Activated T-helper 2 cell treated with anti-CD3 and anti-CD28 coated beads, Interferon-gamma antibody, Interleukin-2, Interleukin-4, amounts not matched to agents 10 μg/mL and 5 μg/mL and 100 μg/mL, durations not matched to agents 14 hours and 24 hours and 36 hours (primary cell): Measurements from ENCODE around the gene ABCC5. TPM values are rescaled to one million over a fixed set of nuclear protein-coding genes. Genes with fewer than 3 reads are reported as not detected.
"Not testable (repeated sequence)": the region's sequence is repeated elsewhere in the genome, so short reads cannot be mapped to it uniquely, and the experiment has no call there.

Experiments
- DNase-seq: peaks from one replicate; pipeline ENCODE4 v3.0.0; 2021; ENCODE audit warnings: low spot score
- H3K27ac Mint-ChIP-seq: one replicate; pipeline ENCODE4 v1.8.0; 2021; ENCODE audit warnings: mixed read lengths
- H3K27me3 Mint-ChIP-seq: one replicate; pipeline ENCODE4 v1.8.0; 2021; ENCODE audit warnings: low read depth, mixed read lengths
- H3K36me3 Mint-ChIP-seq: one replicate; pipeline ENCODE4 v1.8.0; 2021; ENCODE audit warnings: low read depth, mixed read lengths
- H3K4me1 Mint-ChIP-seq: one replicate; pipeline ENCODE4 v1.8.0; 2021; ENCODE audit warnings: low read depth, mixed read lengths
- H3K4me3 Mint-ChIP-seq: one replicate; pipeline ENCODE4 v1.8.0; 2021; ENCODE audit warnings: low read depth, mild to moderate bottlenecking, moderate library complexity, mixed read lengths
- H3K9me3 Mint-ChIP-seq: one replicate; pipeline ENCODE4 v1.8.0; 2021; ENCODE audit warnings: mixed read lengths
- intact Hi-C: fragments of 100-400 bp; cut with micrococcal nuclease; formaldehyde crosslinking; loops from one replicate; pipeline ENCODE4 v1.15.1; 2023
- total RNA-seq: library from RNA; stranded (reverse); gene quantifications from 2 replicates; pipeline ENCODE4 v1.2.3, GENCODE V29; 2022

Gene ABCC5
- total RNA-seq, 1 donor from 2014 or later: 20.6 TPM

GRCh38 chr3:183884427-183885296, 133.0 kb downstream of the ABCC5 start, which contains the start of gene PARL:
PARL (minus strand) TSS chr3:183884880; CDS start chr3:183884846, 34 bp downstream.
- H3K36me3 Mint-ChIP-seq: peaks cover 12% of the 10 kb centered on the region
- intact Hi-C loops: loop anchor here (1.0 to 5.0 kb wide), 5 partner anchors 40 to 416 kb away; partner anchors contain the start of genes ALG3, EEF1AKMT4, KLHL24 and MAP6D1

GRCh38 chr3:183884097-183884426, 133.6 kb downstream of the ABCC5 start:
- intact Hi-C loops: loop anchor here (1.0 to 5.0 kb wide), 5 partner anchors 40 to 415 kb away; partner anchors contain the start of genes ALG3, EEF1AKMT4, KLHL24 and MAP6D1
- DNase-seq: no peak
- Mint-ChIP-seq H3K27me3 (peaks cover 2% of the 10 kb centered on the region), H3K27ac (peak overlapping the region; percentile 95), H3K9me3 (no peaks in the 10 kb centered on the region), H3K4me1 (peaks cover 26% of the 10 kb centered on the region), H3K4me3 (peak overlapping the region; percentile 98), H3K36me3 (peaks cover 13% of the 10 kb centered on the region)

More at GRCh38 chr3:183884427-183885296, 133.0 kb downstream of the ABCC5 start, which contains the start of gene PARL:
- H3K9me3 Mint-ChIP-seq: no peaks in the 10 kb centered on the region
- peak; percentile 93 for DNase-seq
- peak within 1 kb of the TSS; percentile 98 for H3K4me3 Mint-ChIP-seq
- H3K27me3 Mint-ChIP-seq: peaks cover 3% of the 10 kb centered on the region
- peaks cover 25% of the 10 kb centered on the region for H3K4me1 Mint-ChIP-seq
- H3K27ac Mint-ChIP-seq: peak within 1 kb of the TSS; percentile 95

- intact Hi-C loops: loop anchor here (1.0 to 5.0 kb wide), 5 partner anchors 39 to 415 kb away; partner anchors contain the start of genes ALG3, EEF1AKMT4, KLHL24 and MAP6D1
- H3K4me1 Mint-ChIP-seq: peaks cover 31% of the 10 kb centered on the region
- H3K9me3 Mint-ChIP-seq: no peaks in the 10 kb centered on the region
- peaks cover 16% of the 10 kb centered on the region for H3K36me3 Mint-ChIP-seq
- peak overlapping the region; percentile 98 for H3K4me3 Mint-ChIP-seq
- peak overlapping the region; percentile 95 for H3K27ac Mint-ChIP-seq
- peaks cover 2% of the 10 kb centered on the region for H3K27me3 Mint-ChIP-seq
- no peak for DNase-seq
These were observed 134.2 kb downstream of the ABCC5 start for GRCh38 chr3:183883291-183884096.

DNA sequence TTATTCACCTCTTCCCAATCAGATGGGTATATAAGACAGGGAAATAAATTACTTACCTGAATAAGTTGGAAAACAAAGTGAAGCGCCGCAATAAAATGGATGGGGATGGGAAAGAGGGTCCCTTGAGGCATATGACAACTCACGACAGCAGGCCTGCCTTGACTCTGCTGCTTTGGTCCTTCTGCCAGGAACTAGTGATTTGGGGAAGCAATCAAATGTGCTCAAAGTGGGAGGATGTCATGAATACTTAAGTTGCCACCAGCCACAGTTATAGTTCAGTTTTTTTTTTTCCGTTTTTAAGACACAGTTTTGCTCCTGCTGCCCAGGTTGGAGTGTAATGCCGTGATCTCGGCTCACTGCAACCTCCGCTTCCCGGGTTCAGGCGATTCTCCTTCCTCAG, 137.6 kb downstream of the ABCC5 start:
- peaks cover 25% of the 10 kb centered on the region for H3K36me3 Mint-ChIP-seq
- intact Hi-C loops: loop anchor here (5.0 kb wide), 1 partner anchor 243 kb away; the partner anchor contains the start of gene KLHL24
- peaks cover 38% of the 10 kb centered on the region for H3K4me1 Mint-ChIP-seq
- no peak for DNase-seq
- no peaks in the 10 kb centered on the region for H3K27me3 Mint-ChIP-seq
- H3K27ac Mint-ChIP-seq: no peak overlapping the region
- no peak overlapping the region for H3K4me3 Mint-ChIP-seq
- H3K9me3 Mint-ChIP-seq: no peaks in the 10 kb centered on the region

DNA sequence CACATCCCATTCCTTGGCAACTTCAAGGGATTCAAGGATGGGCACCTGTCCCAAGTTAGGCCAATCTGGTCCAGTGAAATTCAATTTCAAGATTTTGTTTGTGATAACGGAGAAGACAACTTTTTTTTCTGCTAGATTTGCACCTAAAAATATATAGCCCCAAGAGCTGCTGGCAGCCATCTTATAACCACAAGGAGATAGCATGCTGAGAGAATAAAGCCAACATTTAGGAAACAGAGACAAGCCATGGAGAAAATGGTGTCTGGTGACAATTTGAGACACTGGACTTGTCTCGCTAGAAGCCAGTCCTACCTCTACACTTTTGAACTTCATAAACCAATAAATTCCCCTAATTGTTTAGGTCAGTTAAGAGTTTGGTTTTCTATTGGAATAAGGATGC, 138.4 kb downstream of the ABCC5 start:
- Mint-ChIP-seq H3K9me3 (no peaks in the 10 kb centered on the region), H3K27me3 (no peaks in the 10 kb centered on the region), H3K27ac (no peak overlapping the region), H3K36me3 (peaks cover 24% of the 10 kb centered on the region), H3K4me1 (peaks cover 34% of the 10 kb centered on the region), H3K4me3 (no peak overlapping the region)
- intact Hi-C loops: no loop called here
- no peak for DNase-seq

- Mint-ChIP-seq H3K9me3 (no peaks in the 10 kb centered on the region), H3K36me3 (peaks cover 25% of the 10 kb centered on the region), H3K27me3 (no peaks in the 10 kb centered on the region), H3K4me1 (peaks cover 23% of the 10 kb centered on the region), H3K27ac (no peak overlapping the region), H3K4me3 (no peak overlapping the region)
- DNase-seq: no peak
- intact Hi-C loops: no loop called here
These were observed 139.6 kb downstream of the ABCC5 start for GRCh38 chr3:183878071-183878470.

DNA sequence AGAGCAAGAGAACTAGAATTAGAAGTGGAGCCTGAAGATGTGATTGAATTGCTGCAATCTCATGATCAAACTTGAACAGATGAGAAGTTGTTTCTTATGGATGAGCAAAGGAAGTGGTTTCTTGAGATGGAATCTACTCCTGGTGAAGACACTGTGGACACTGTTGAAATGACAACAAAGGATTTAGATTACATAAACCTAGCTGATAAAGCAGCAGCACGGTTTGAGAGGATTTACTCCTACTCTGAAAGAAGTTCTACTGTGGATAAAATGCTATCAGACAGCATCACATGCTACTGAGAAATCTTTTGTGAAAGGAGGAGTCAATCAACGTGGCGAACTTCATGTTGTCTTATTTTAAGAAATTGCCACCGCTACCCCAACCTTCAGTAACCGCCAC, 140.5 kb downstream of the ABCC5 start:
- peak overlapping the region; percentile 15 for H3K27ac Mint-ChIP-seq
- intact Hi-C loops, H3K9me3 Mint-ChIP-seq, H3K4me3 Mint-ChIP-seq, DNase-seq, H3K27me3 Mint-ChIP-seq: not testable (repeated sequence)
- H3K4me1 Mint-ChIP-seq: peaks cover 17% of the 10 kb centered on the region
- peaks cover 25% of the 10 kb centered on the region for H3K36me3 Mint-ChIP-seq

DNA sequence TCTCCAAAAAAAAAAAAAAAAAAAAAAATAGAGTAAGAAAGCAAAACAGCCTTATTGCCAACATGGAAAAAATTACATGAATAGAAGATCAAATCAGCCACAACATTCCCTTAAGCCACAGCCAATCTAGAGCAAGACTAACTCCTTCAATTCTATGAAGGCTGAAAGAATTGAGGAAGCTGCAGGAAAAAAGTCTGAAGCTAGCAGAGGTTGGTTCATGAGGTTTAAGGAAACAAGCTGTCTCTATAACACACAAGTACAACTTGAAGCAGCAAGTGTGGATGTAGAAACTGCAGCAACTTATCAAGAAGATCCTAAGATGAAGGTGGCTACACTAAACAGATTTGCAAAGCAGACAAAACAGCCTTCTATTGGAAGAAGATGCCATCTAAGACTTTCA, 142.3 kb downstream of the ABCC5 start:
- intact Hi-C loops: no loop called here
- Mint-ChIP-seq H3K27me3 (no peaks in the 10 kb centered on the region), H3K27ac (no peak overlapping the region), H3K36me3 (peaks cover 23% of the 10 kb centered on the region), H3K4me3 (no peak overlapping the region), H3K4me1 (peaks cover 23% of the 10 kb centered on the region), H3K9me3 (no peaks in the 10 kb centered on the region)
- DNase-seq: no peak

DNA sequence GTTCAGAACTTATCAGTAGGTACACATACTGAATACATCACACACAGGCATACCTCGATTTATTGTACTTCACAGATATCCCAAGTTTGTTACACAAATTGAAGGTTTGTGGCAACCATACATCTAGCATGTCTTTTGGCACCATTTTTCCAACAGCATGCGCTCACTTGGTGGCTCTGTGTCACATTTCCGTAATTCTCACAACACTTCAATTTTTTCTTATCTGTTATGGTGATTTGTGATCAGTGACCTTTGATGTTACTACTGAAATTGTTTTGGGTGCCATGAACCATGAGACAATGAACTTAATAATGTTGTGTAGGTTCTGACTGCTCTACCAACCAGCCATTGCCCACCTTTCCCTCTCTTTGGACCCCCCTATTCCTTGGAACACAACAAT, 143.8 kb downstream of the ABCC5 start:
- H3K4me3 Mint-ChIP-seq: no peak overlapping the region
- intact Hi-C loops: no loop called here
- no peak overlapping the region for H3K27ac Mint-ChIP-seq
- DNase-seq: no peak
- H3K36me3 Mint-ChIP-seq: peaks cover 17% of the 10 kb centered on the region
- no peaks in the 10 kb centered on the region for H3K9me3 Mint-ChIP-seq
- no peaks in the 10 kb centered on the region for H3K27me3 Mint-ChIP-seq
- peaks cover 21% of the 10 kb centered on the region for H3K4me1 Mint-ChIP-seq

GRCh38 chr3:183871541-183871940, 146.1 kb downstream of the ABCC5 start:
- H3K27ac Mint-ChIP-seq: no peak overlapping the region

DNA sequence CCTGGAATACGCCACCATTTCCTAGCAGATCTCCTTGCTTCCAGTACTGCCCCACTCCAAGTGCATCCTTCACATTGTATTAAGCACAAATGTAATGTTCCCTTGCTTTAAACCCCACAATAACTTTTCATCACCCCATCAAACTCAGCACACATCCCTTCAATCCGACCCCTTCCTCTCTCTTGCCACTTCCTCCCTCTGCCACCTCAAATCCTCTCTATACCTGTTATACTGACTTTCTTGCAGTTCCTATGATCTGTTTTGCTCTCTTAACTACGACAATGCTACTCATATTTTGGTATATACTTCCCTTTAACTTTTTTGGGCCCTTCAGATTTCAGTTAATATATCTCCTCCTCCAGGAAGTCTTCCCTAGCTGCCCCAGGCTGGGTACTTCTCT, 147.1 kb downstream of the ABCC5 start:
- H3K4me3 Mint-ChIP-seq: no peak overlapping the region
- intact Hi-C loops: no loop called here
- DNase-seq: no peak
- no peaks in the 10 kb centered on the region for H3K27me3 Mint-ChIP-seq
- H3K27ac Mint-ChIP-seq: no peak overlapping the region
- no peaks in the 10 kb centered on the region for H3K9me3 Mint-ChIP-seq
- H3K36me3 Mint-ChIP-seq: peaks cover 18% of the 10 kb centered on the region
- H3K4me1 Mint-ChIP-seq: peaks cover 10% of the 10 kb centered on the region

More at GRCh38 chr3:183871541-183871940, 146.1 kb downstream of the ABCC5 start:
- intact Hi-C loops: no loop called here
- DNase-seq: no peak
- Mint-ChIP-seq H3K4me3 (no peak overlapping the region), H3K27me3 (no peaks in the 10 kb centered on the region), H3K36me3 (peaks cover 16% of the 10 kb centered on the region), H3K9me3 (no peaks in the 10 kb centered on the region), H3K4me1 (peaks cover 10% of the 10 kb centered on the region)
